ENCODE results near the gene ZC3H7A. TPM values are rescaled to one million over a fixed set of nuclear protein-coding genes. Genes with fewer than 3 reads are reported as not detected.
A peak's percentile ranks its signal among the peaks of the same experiment; 100 is the strongest.

ZC3H7A gene
- total and polyA plus RNA-seq, 9 of the 15 experiments (the other 6 are each of a cell fraction or from before 2014, with no cell fraction given) = 19.8 to 49.1 (median 28.2) TPM

- no peak for TF ChIP-seq NR2C1 (IDR thresholded peaks at IDR 0.05)
- TF ChIP-seq NR2C1 (tag; IDR thresholded peaks at IDR 0.05) = no peak
- no peak for TF ChIP-seq EZH2 (IDR thresholded peaks at IDR 0.05; ENCODE audit: borderline replicate concordance, low read depth, low read length)
- TF ChIP-seq CREB3 (tag; conservative IDR thresholded peaks at IDR 0.05; ENCODE audit: low read depth) = no peak
- TF ChIP-seq ZNF224 (CRISPR knock-in tag; IDR thresholded peaks at IDR 0.05) = no peak
- TF ChIP-seq ZBTB40 (IDR thresholded peaks at IDR 0.05) = peak; percentile 76
- no peak for TF ChIP-seq ZBTB40 (CRISPR knock-in tag; IDR thresholded peaks at IDR 0.05)
- no peak for TF ChIP-seq POLR3A (IDR thresholded peaks at IDR 0.05; ENCODE audit: borderline replicate concordance, extremely low read depth, insufficient read depth, insufficient read length)
- peak; percentile 31; the same call in 1 of the 2 replicates for TF ChIP-seq DMBX1 (CRISPR knock-in tag; IDR thresholded peaks at IDR 0.05; ENCODE audit: borderline replicate concordance)
- TF ChIP-seq ETV5 (CRISPR knock-in tag; IDR thresholded peaks at IDR 0.05; ENCODE audit: low read depth) = peak; percentile 43; the same call in 1 of the 2 replicates
- TF ChIP-seq STAT5A (IDR thresholded peaks at IDR 0.05; ENCODE audit: borderline replicate concordance, low read length) = no peak
- TF ChIP-seq PCBP1 (IDR thresholded peaks at IDR 0.05; ENCODE audit: low read depth, low read length, poor library complexity, severe bottlenecking) = peak; percentile 60
- no peak for TF ChIP-seq TAF9B (IDR thresholded peaks at IDR 0.05; ENCODE audit: partially characterized antibody)
- no peak for TF ChIP-seq PML (IDR thresholded peaks at IDR 0.05; ENCODE audit: low read length)
- no peak for TF ChIP-seq ZNF324 (CRISPR knock-in tag; IDR thresholded peaks at IDR 0.05)
- TF ChIP-seq SMAD3 (CRISPR knock-in tag; conservative IDR thresholded peaks at IDR 0.05) = no peak
- peak; percentile 6 for TF ChIP-seq MEIS2 (IDR thresholded peaks at IDR 0.05; ENCODE audit: partially characterized antibody)
- no peak for TF ChIP-seq SREBF1 (IDR thresholded peaks at IDR 0.05; ENCODE audit: borderline replicate concordance, low read depth, low read length)
Measured at GRCh38 chr16:11796227-11797165, 562 bp downstream of the ZC3H7A start (continued).
